H1 (cell line): ENCODE measurements around the gene IRAK4.

Experiments
- CBX5 ChIP-seq: fragments of 300-800, 300-1000 bp; sonication (generic); IDR thresholded peaks from 2 replicates; pipeline ENCODE4 v1.7.1; 2016; ENCODE audit warnings: antibody characterized with exemption, low read length, low read depth
- CEBPB ChIP-seq: IDR thresholded peaks from 2 replicates; pipeline ENCODE4 v1.6.1; 2012; ENCODE audit warnings: low read depth, low read length
- CREB1 ChIP-seq: IDR thresholded peaks from 2 replicates; pipeline ENCODE4 v1.6.1; 2012; ENCODE audit warnings: inconsistent platforms
- EZH2 ChIP-seq: fragments of 200-600 bp; sonication (generic); IDR thresholded peaks from 2 replicates; pipeline ENCODE4 v1.7.1; 2012; ENCODE audit warnings: low read depth, mild to moderate bottlenecking, moderate library complexity, low read length, inconsistent platforms; ENCODE audit not compliant: severe bottlenecking
- SIN3A ChIP-seq, 2 experiments: IDR thresholded peaks in 1 of 2; conservative IDR thresholded peaks in 1 of 2; 2 replicates each; pipeline ENCODE4 v1.6.1; 2011 to 2012; ENCODE audit warnings: low read length in 2 of 2, improper control_type of control experiment in 1 of 2, low read depth in 1 of 2, mild to moderate bottlenecking in 1 of 2
- TF ChIP-seq, protein P1 (sequence below): IDR thresholded peaks from 2 replicates; pipeline ENCODE4 v1.6.1; 2011; ENCODE audit warnings: low read length, improper control_type of control experiment
- TF ChIP-seq, protein P2 (sequence below), 3 experiments: IDR thresholded peaks; 1 replicate in 2 of 3; 2 replicates in 1 of 3; pipeline versions ENCODE4 v1.5.1 to v1.6.1; 2011; ENCODE audit warnings: low read length in 3 of 3, mild to moderate bottlenecking in 3 of 3, inconsistent platforms in 2 of 3, low read depth in 1 of 3, moderate library complexity in 1 of 3; ENCODE audit not compliant: insufficient read depth in 1 of 3; ENCODE audit errors: control extremely low read depth in 1 of 3

DNA sequence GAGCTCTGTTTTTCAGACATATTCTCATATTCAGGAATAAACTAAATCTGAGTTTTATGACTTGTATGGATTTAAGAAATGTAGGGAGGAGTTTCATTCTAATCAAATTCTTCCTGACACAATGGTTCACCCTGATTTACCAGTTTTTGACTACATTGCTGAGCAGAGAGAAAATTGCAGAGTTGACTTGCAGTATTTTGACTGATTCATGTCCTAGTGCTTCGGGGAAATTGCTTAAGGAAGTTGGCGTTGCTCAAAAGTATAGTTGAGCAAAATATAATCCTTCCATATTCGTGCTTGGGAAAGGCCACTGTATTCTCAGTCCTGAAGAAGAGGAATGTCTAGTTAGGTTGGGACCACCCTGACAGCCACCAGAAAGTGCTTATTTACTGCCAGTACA is 48.6 kb downstream of the IRAK4 start:
- TF ChIP-seq SIN3A (conservative IDR thresholded peaks at IDR 0.05 in 1 of 2, IDR thresholded peaks at IDR 0.05 in 1 of 2; ENCODE audit: low read depth in 1 of 2, low read length in 2 of 2) (no peak), CEBPB (no peak), EZH2 (no peak), CREB1 (no peak), CBX5 (no peak)
- TF ChIP-seq, protein P1, sequence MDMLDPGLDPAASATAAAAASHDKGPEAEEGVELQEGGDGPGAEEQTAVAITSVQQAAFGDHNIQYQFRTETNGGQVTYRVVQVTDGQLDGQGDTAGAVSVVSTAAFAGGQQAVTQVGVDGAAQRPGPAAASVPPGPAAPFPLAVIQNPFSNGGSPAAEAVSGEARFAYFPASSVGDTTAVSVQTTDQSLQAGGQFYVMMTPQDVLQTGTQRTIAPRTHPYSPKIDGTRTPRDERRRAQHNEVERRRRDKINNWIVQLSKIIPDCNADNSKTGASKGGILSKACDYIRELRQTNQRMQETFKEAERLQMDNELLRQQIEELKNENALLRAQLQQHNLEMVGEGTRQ, result no peak
- TF ChIP-seq, protein P2, sequence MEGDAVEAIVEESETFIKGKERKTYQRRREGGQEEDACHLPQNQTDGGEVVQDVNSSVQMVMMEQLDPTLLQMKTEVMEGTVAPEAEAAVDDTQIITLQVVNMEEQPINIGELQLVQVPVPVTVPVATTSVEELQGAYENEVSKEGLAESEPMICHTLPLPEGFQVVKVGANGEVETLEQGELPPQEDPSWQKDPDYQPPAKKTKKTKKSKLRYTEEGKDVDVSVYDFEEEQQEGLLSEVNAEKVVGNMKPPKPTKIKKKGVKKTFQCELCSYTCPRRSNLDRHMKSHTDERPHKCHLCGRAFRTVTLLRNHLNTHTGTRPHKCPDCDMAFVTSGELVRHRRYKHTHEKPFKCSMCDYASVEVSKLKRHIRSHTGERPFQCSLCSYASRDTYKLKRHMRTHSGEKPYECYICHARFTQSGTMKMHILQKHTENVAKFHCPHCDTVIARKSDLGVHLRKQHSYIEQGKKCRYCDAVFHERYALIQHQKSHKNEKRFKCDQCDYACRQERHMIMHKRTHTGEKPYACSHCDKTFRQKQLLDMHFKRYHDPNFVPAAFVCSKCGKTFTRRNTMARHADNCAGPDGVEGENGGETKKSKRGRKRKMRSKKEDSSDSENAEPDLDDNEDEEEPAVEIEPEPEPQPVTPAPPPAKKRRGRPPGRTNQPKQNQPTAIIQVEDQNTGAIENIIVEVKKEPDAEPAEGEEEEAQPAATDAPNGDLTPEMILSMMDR (IDR thresholded peaks at IDR 0.05; ENCODE audit: control extremely low read depth in 1 of 3, insufficient read depth in 1 of 3, low read depth in 1 of 3, low read length in 3 of 3), result no peak
